GM21737 (cell line): ENCODE measurements around the gene TNFRSF12A.

ENCODE experiments used
- ATAC-seq: cut with Tn5 transposase; IDR thresholded peaks from one replicate; pipeline ENCODE4 v1.9.1; 2021; ENCODE audit warnings: mild to moderate bottlenecking, moderate library complexity; ENCODE audit not compliant: unreplicated experiment

Gene TNFRSF12A

DNA sequence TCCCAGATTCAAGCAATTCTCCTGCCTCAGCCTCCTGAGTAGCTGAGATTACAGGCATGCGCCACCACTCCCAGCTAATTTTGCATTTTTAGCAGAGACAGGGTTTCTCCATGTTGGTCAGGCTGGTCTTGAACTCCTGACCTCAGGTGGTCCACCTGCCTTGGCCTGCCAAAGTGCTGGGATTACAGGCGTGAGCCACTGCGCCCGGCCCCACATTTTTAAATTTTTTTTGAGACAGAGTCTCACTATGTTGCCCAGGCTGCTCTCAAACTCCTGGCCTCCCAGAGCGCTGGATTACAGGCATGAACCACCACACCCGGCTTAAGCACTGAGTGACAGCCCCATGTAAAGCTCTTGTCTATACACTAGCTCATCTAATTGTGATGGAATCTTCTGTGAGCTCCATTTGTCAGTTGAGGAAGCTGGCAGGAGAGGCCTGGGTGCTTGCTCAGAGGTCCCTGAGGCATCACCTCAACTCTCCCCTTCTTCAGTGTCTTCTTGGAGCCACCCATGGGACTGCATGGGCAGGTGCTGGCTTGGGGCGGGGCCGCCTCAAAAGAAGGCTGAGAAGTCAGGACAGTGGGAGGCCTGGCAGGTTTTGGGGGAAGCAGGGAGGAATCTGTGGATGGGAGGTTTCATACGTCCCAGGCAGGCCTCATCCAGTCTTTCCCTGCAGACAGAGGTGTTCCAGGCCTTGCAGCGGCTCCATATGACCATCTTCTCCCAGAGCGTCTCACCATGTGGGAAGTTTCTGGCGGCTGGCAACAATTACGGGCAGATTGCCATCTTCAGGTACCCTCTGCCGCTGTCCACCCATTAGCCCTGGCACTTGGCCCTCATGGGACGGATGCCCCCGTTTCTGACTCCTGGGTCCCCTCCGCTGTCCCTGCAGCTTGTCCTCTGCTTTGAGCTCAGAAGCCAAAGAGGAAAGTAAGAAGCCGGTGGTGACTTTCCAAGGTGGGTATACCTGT lies 5.1 kb downstream of the TNFRSF12A start:
- ATAC-seq = no peak

DNA sequence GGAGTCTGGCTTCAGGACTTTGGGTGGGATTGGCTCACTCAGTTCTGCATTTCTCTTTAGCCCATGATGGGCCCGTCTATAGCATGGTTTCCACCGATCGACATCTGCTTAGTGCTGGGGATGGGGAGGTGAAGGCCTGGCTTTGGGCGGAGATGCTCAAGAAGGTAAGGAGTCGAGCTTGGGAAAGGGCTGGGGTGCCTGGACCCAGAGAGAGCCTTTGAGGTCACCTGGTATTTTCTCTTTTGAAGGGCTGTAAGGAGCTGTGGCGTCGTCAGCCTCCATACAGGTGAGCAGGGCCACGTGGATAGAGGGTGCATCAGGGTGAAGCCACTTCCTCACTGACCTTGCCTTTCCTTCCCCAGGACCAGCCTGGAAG lies 5.8 kb downstream of the TNFRSF12A start:
- ATAC-seq = no peak

DNA sequence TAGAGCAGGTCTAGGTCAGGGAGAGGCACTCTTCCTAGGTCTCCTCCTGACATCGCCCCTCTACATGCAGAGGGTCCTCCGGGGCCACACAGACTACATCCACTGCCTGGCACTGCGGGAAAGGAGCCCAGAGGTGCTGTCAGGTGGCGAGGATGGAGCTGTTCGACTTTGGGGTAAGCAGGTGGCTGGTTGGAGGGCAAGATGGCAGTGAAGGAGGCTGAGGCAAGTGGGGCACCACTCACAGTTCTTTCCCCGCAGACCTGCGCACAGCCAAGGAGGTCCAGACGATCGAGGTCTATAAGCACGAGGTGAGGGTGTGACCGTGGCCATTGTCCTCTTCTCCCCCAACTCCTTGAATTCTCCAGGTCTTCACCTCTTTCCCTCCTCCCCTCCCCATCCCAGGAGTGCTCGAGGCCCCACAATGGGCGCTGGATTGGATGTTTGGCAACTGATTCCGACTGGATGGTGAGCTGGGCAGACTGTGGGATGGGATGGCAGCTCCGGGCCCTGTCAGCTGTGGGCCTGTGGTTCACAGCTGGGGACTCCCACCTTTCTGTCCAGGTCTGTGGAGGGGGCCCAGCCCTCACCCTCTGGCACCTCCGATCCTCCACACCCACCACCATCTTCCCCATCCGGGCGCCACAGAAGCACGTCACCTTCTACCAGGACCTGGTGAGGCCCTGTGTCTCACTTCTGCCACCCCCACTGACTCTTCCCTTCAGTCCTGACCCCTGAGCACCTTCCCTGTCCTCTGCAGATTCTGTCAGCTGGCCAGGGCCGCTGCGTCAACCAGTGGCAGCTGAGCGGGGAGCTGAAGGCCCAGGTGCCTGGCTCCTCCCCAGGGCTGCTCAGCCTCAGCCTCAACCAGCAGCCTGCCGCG lies 6.7 kb downstream of the TNFRSF12A start:
- no peak for ATAC-seq

DNA sequence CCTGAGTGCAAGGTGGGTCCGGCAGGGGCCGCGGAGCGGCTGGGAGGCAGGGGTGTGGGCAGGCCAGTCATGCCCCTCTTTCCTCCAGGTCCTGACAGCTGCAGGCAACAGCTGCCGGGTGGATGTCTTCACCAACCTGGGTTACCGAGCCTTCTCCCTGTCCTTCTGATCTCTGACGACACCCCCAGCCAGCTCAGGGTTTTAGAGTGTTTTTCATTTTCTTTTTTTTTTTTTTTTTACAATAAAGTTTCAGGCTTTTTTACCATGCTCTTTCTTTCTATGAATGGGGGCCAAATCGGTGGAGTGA lies 7.3 kb downstream of the TNFRSF12A start:
- no peak for ATAC-seq

DNA sequence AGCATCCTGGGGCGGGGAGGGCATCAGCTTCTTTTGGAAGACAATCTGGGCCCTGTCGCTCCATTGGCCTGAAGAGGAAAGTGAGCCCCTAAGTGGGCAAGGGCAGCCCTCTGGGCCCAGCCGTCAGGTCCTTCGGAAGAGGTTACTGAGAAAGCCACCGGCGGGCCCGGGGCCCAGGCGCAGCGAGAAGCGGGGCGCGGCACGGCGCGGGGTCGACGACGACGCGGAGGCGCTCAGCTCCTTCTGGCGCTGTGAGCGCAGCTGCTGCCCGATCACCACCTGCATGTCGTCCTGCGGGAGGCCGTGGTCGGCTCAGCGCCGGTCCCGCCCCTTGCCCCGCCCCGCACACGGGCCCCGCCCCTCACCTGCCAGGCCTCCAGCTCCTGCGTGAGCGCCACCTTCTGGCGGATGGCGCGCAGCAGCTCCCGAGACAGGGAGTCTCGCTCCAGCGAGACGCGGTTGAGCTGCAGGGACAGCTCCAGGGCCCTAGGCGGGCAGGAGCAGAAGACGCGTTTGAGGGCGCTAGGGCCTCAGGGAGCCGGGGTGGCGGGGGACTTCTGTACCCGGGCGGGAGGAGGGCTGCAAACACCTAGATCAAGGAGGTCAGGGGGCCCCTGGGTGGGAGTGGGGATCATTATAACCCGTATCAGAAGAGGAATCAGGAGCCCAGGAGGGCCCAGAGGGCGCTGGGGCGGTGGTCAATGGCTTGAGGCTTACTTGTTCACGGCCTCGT lies 8.0 kb downstream of the TNFRSF12A start:
- ATAC-seq = peak; percentile 34

- no peak for ATAC-seq
Measured at GRCh38 chr16:3028716-3029319, 8.7 kb downstream of the TNFRSF12A start.

DNA sequence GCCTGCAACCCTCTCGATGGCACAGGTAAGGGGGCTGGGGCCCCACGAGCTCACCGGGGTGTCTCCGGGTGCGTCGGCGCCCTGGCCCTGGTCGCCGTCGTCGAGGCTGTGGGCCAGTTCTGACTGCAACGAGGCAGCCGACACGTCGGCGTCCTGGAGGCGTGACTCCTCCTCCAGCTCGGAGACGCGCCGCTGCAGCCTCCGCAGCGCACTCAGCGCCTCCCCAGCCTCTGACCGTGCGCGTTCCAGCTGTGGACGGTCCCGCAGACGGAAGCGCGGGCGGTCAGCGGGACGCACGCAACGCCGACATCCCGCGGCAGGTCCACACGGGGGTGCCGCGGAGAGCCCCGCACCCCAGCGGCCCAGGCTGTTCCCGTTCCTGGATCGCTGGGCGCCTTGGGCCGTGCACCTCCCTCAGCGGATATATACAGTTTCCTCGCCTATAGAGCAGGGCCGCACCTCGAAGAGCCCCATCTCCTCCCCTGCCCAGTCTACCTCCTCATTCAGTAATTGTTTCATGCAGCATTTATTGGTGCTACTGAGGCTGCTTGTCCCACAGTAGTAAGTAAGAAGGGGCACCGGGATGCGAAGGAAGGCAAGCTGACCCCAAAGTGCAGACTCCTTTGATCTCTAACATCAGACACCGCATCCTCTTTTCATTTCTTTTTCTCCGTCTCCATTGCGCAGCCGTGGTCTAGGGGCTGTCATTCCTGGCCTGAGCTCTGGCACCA lies 9.5 kb downstream of the TNFRSF12A start:
- ATAC-seq = no peak

- no peak for ATAC-seq
Measured at GRCh38 chr16:3030222-3031212, 10.3 kb downstream of the TNFRSF12A start.

- no peak for ATAC-seq
Measured at GRCh38 chr16:3032624-3033023, 12.5 kb downstream of the TNFRSF12A start.

DNA sequence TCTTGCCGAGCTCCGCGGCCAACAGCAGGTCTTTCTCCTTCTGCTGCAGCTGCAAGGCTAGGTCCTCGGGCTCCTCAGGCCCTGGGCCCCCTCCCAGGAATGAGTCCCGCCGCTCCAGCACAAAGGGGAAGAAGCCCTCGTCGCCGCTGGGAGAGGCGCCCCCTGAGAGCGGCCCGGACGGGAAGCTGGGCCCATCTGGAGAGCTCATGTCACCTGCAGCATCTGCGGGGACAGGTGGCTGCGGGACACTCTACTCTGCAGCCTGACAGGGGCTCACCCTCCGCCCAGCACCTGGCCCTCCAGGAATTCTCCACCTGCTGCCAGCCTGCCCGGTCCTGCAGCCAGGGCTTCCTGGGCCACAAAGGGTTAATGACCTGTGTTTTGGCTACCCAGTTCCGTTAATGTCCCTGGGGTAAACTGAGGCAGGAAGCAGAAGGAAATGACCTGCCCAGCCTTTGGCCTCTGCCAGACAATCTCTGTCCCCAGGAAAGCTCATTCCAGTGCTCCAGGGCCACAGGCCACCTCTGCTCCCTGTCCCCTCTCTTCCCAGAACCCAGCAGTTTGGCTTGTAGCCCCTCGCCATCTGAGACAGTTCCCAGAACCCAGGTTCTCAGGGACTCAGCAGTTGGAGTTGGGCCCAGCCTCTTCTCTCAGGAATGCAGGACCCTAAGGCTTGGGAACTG lies 15.3 kb downstream of the TNFRSF12A start:
- ATAC-seq = no peak

GRCh38 chr16:3035972-3036725 lies 16.0 kb downstream of the TNFRSF12A start:
- no peak for ATAC-seq

- ATAC-seq = no peak
Measured at GRCh38 chr16:3036726-3037315, 16.7 kb downstream of the TNFRSF12A start, which contains the start of gene BICDL2. BICDL2 (minus strand) TSS chr16:3036944; CDS start chr16:3035496, 1,448 bp downstream.

DNA sequence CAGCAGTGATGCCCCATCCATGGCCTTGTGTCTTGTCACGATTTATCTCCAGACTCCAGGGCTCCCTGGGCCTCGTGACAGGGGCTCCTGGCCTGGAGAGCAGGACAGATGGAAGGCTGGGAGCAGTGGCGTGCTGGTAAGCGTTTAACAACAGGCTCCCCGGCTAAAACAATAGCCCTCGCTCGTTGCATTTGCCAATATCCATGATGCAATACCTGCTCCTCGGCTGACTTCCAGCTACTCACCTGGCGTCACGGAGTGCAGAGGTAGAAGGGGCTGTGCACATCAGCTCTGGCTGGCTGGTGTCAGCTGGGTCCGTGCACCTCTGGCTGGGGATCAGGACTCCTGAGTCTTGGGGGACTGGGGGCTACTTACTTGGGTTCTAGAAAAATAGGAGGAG lies 18.1 kb downstream of the TNFRSF12A start:
- no peak for ATAC-seq

DNA sequence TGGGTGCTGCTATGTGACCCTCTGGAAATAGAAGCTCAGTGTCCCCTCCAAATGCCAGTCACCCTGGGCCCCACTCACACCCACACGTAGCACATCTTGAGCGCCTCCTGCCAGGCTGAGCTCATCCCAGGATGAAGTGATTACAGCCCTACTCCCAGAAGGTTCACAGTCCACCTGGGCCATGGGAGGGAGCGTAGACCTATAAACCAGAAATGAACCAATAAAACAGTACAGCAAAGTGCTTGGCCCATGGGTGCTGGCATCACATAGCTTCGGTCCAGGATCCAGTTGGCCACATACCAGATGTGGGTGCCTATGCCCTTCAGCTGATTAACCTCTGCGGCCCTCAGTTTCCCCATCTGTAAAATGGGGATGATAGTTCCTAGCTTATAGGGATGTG lies 18.7 kb downstream of the TNFRSF12A start:
- no peak for ATAC-seq

DNA sequence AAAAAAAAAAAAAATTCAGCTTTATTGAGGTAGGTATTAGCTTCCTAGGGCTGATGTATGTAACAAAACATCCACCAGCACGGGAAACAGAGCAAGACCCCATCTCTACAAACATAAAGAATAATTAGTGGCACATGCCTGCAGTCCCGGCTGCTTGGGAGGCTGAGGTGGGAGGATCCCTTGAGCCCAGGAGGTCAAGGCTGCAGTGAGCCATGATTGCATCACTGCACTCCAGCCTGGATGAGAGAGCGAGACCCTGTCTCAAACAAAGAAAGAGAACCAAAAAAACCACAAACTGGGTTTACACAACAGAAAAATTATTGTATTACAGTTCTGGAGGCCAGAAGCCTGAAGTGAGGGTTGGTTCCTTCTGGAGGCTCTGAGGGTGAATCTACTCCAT lies 22.2 kb downstream of the TNFRSF12A start:
- ATAC-seq = no peak

DNA sequence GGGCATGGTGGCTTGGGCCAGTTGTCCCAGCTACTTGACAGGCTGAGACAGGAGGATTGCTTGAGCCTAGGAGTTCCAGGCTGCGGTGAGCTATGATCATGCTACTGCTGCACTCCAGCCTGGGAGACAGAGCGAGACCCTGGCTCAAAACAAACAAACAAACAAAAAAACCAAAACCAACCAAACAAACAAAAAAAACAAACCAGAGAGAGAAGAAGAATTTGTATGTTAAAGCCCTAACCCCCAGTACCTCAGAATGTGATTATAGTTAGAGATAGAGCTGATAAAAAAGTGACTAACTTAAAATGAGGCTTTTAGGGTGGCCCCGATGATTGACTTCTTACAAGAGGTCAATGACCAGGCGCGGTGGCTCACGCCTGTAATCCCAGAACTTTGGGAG lies 24.5 kb downstream of the TNFRSF12A start:
- no peak for ATAC-seq
